ENCODE data around the gene MPHOSPH10. TPM values are rescaled to one million over a fixed set of nuclear protein-coding genes. Genes with fewer than 3 reads are reported as not detected.
"Not testable (repeated sequence)": the region's sequence is repeated elsewhere in the genome, so short reads cannot be mapped to it uniquely, and the experiment has no call there.

The MPHOSPH10 gene
- total RNA-seq: 10 to 100 TPM; 14.0 to 17.3 TPM

DNA sequence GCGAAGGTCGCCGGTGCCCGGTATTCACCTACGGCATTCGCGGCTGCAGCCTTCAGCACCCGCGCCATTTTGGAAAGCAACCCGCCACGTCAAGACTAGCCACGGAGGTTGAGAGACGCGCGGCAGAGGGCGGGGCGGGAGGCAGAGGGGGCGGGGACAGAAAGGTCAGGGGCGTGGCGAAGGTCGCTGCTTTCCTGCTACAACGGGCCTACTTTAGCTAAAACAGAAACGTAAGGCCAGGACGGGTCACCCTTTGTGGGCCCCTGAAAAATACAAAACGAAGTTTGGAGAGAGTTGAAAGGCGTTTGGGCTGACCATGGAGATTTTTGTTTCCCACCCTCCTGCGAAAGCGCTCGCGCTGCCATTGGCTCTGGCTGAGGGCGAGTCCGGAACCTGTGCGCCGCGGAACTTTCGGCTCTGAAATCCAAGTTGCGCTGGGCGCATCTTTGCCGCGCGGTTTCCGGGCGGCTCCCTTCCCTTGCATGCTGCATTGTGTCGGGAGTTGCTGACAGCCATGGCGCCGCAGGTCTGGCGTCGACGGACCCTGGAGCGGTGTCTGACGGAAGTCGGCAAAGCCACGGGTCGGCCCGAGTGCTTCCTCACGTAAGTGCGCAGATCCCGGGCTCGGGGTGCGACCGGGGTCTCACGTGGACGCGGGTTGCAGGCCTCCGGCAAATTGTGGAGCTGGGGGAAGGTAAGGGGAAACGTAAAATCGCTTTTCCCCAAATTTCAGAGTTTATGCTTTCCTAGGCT, at the start of gene MPHOSPH10, which contains the start of gene MCEE:
MPHOSPH10 (plus strand) TSS at position 483 of the 753 bp plus-strand sequence; CDS start at position 515, 32 bp downstream.
MCEE (minus strand) TSS at position 78 of the 753 bp plus-strand sequence; CDS start at position 68, 10 bp downstream.
- Histone ChIP-seq H3K4me1 (peaks cover 0 to 39% of the 10 kb centered on the region in 2 donors), H3K27me3 (no peaks in the 10 kb centered on the region), H3K27ac (peak within 1 kb of the TSS; percentile 91 to 96), H3K9me3 (no peaks in the 10 kb centered on the region), H3K4me3 (peak within 1 kb of the TSS; percentile 82 to 97), H3K36me3 (peaks cover 21% of the 10 kb centered on the region)
- TF ChIP-seq CTCF (IDR thresholded peaks at IDR 0.05): no peak
- peak; percentile 92 for DNase-seq (ENCODE audit: low spot score)

- Histone ChIP-seq H3K4me3 (no peak overlapping the region), H3K9me3 (no peaks in the 10 kb centered on the region), H3K4me1 (no peaks in the 10 kb centered on the region), H3K36me3 (peaks cover 12% of the 10 kb centered on the region), H3K27ac (no peak overlapping the region), H3K27me3 (no peaks in the 10 kb centered on the region)
- no peak for TF ChIP-seq CTCF (IDR thresholded peaks at IDR 0.05)
- no peak for DNase-seq (ENCODE audit: low spot score)
Measured at GRCh38 chr2:71082402-71083252, 47.8 kb upstream of the MPHOSPH10 start.

- H3K27ac ChIP-seq; H3K4me1 ChIP-seq; DNase-seq (ENCODE audit: low spot score); H3K4me3 ChIP-seq; H3K9me3 ChIP-seq; H3K36me3 ChIP-seq; H3K27me3 ChIP-seq: not testable (repeated sequence)
Measured at GRCh38 chr2:71083297-71083696, 47.1 kb upstream of the MPHOSPH10 start.

DNA sequence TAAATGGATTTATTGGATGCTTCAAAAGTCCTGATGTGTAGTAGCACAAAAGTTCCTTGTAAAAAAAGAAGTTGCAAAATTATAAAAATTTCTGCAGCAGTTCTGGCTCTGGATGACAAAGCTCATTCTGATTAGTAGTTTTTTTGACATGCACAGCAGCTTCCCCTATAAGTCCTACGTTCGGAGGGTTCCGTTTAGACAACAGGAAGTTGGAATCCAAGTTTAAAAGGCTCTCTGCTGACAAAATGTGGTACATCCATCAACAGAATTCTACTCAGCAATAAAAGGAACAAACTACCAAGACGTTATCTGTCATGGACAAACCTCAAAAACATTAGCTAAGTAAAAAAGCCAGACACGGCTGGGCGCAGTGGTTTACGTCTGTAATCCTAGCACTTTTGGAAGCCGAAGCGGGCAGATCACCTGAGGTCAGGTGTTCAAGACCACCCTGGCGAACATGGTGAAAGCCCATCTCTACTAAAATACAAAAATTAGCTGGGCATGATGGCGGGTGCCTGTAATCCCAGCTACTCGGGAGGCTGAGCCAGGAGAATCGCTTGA, 46.6 kb upstream of the MPHOSPH10 start:
- DNase-seq (ENCODE audit: low spot score); H3K27me3 ChIP-seq: not testable (repeated sequence)

DNA sequence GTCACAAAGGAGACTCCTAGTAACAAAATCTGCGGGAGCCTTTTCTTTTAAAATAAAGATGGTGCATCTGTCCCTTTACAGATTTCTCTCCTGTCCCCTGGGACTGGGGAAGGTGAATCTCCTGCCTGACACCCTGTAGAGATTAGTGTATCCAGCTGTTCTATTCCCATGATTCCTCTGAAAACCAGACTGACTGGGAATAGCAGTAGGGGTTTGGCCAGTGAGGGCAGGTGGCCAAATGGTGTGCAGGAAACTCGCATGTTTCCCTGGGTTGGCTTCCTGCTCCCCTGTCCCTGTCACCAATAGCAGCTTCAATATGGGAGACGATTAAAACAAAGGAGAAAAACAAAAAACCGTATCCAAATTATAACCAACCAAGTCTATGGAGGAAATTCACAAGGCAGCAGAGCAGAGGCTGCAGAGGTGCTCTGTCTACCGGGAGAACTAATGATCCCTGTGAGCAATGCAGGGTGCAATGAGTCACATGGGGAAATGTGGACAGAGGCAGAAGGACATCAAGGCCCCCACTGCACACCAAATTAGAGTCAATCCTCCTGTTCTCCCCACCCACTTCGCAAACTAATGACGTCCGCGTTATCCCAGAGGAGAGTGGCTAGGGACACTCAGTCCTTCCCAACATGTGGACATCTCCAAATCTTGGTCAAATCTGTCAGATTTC, 45.0 kb upstream of the MPHOSPH10 start:
- DNase-seq (ENCODE audit: low spot score); H3K4me1 ChIP-seq; H3K27ac ChIP-seq; H3K27me3 ChIP-seq; H3K4me3 ChIP-seq; H3K9me3 ChIP-seq; H3K36me3 ChIP-seq: not testable (repeated sequence)

More for the DNA sequence above, 46.6 kb upstream of the MPHOSPH10 start:
- not testable (repeated sequence) for H3K36me3 ChIP-seq, H3K9me3 ChIP-seq, H3K4me1 ChIP-seq, H3K4me3 ChIP-seq, H3K27ac ChIP-seq

GRCh38 chr2:71089475-71089874, 41.0 kb upstream of the MPHOSPH10 start:
- H3K27me3 ChIP-seq; H3K4me3 ChIP-seq; DNase-seq (ENCODE audit: low spot score): not testable (repeated sequence)

DNA sequence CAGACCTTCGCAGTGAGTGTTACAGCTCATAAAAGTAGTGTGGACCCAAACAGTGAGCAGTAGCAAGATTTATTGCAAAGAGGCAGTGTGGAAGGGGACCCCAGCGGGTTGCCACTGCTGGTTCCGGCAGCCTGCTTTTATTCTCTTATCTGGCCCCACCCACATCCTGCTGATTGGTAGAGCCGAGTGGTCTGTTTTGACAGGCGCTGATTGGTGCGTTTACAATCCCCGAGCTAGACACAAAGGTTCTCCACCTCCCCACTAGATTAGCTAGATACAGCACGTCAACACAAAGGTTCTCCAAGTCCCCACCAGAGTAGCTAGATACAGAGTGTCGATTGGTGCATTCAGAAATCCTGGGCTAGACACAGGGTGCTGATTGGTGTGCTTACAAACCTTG, 38.6 kb upstream of the MPHOSPH10 start:
- H3K27ac ChIP-seq; H3K4me1 ChIP-seq; DNase-seq (ENCODE audit: low spot score); H3K9me3 ChIP-seq; H3K4me3 ChIP-seq; H3K36me3 ChIP-seq; H3K27me3 ChIP-seq: not testable (repeated sequence)

More at GRCh38 chr2:71089475-71089874, 41.0 kb upstream of the MPHOSPH10 start:
- H3K27ac ChIP-seq, H3K4me1 ChIP-seq, H3K36me3 ChIP-seq, H3K9me3 ChIP-seq: not testable (repeated sequence)

DNA sequence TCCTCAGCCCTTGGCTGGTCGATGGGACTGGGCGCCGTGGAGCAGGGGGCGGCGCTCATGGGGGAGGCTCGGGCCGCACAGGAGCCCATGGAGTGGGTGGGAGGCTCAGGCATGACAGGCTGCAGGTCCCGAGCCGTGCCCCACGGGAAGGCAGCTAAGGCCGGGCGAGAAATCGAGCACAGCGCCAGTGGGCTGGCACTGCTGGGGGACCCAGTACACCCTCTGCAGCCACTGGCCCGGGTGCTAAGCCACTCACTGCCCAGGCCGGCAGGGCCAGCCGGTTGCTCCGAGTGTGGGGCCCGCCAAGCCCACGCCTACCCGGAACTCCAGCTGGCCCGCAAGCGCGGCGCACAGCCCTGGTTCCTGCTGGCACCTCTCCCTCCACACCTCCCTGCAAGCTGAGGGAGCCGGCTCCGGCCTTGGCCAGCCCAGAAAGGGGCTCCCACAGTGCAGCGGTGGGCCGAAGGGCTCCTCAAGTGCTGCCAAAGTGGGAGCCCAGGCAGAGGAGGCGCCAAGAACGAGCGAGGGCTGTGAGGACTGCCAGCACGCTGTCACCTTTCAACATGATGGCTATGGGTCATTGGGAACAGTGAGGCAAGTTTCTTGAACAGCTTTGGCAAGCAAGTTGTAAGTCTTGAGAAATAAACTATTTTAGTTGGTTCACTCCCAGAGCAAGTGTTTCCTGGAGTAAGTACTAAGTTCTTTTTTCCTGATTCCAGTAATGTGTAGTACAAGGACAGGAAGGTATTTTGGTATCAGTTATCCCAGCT, 37.8 kb upstream of the MPHOSPH10 start:
- H3K4me3 ChIP-seq; H3K27ac ChIP-seq; H3K27me3 ChIP-seq; H3K4me1 ChIP-seq; DNase-seq (ENCODE audit: low spot score); H3K9me3 ChIP-seq; H3K36me3 ChIP-seq: not testable (repeated sequence)
